Measurements from ENCODE around the gene NUP88.
A peak's percentile ranks its signal among the peaks of the same experiment; 100 is the strongest.
"Not testable (repeated sequence)": the region's sequence is repeated elsewhere in the genome, so short reads cannot be mapped to it uniquely, and the experiment has no call there.

NUP88 gene

DNA sequence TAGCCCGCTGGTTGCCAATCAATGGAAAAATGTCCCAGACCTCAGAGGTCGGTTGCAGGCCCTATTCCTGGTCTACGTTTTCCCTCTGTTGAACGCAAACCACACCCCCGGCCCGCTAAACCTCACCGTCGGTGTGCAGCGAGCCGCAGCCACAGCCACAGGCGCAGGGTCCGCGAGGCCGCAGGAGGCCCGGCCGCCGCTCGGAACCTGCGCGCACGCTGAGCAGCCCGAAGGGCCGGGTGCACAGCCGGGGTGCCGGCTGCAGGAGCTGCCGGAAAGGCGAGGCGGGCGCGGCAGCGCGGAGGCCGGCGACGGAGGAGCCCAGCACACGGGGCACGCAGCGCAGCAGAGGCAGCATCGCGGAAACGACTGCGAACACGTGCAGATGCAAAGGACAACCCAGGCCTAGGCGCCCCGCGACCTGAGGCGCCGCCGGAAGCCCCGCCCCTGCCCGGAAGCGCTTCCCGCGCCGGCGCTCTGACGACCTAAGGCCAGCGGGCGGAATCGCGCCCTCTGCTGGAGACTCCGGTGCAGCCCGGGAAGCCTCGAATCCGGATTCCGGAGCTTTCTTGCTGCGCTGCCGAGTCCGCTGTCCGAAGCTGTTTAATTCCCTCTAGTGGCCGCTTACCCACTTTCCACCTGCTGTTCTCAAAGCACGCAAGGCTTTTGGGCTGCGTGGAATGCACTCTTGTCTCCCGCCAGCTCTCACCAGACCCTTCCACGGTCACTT is 19.4 kb upstream of the NUP88 start, which contains the start of gene C1QBP:
Gene C1QBP, minus strand, starts transcription at position 440 of the 730 bp plus-strand sequence. Its CDS starts 82 bp downstream, at position 358.
- peak; percentile 94 for FAIRE-seq
- peak; percentile 85 for TF ChIP-seq POLR2A (IDR thresholded peaks at IDR 0.05; ENCODE audit: low read depth, low read length)
- 0 out of 2 replicates have a peak, but pooled peaks have one; percentile 10 for TF ChIP-seq POU2F2 (IDR thresholded peaks at IDR 0.05; ENCODE audit: low read depth, low read length)
- TF ChIP-seq PAX5 (IDR thresholded peaks at IDR 0.05; ENCODE audit: insufficient read depth, low read length, severe bottlenecking) = peak; percentile 59
- TF ChIP-seq SPI1 (IDR thresholded peaks at IDR 0.05; ENCODE audit: low read depth, low read length) = no peak
- TF ChIP-seq TAF1 (IDR thresholded peaks at IDR 0.05; ENCODE audit: low read depth, low read length) = peak; percentile 65; the same call in 1 of the 2 replicates
- TF ChIP-seq POLR2AphosphoS5 (IDR thresholded peaks at IDR 0.05; ENCODE audit: low read depth, low read length) = peak; percentile 84
- peak; percentile 88 for DNase-seq (ENCODE audit: insufficient read length, low spot score)

DNA sequence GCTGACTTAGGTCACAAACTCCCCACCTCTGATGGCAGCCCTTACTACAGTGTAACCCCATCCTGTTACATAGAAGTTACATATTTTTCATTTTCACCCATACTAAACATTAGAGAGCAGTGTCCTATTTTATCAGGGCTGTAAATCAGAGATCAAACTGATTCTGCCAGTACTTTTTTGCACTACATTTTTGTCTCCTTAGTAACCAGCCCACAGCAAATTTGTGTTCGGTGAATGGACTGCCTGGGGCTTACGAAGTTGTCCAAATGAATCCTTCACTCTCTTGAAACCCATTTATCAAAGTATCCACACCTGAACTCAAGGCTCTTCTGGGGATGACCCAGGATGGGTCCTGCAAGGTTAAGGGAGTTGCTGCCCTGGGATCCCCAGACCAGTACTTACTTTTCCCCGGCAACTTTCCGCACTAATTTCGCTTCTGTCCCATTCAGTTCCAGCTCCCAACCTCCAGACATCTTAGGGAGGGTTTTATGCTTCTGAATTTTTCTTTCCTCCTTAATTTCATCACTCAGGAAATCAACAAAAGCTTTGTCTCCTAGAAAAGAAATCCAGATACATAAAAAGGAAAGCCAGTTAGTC is 18.4 kb upstream of the NUP88 start:
- no peak for TF ChIP-seq POU2F2 (IDR thresholded peaks at IDR 0.05; ENCODE audit: low read depth, low read length)
- no peak for TF ChIP-seq POLR2A (IDR thresholded peaks at IDR 0.05; ENCODE audit: low read depth, low read length)
- TF ChIP-seq TAF1 (IDR thresholded peaks at IDR 0.05; ENCODE audit: low read depth, low read length) = no peak
- FAIRE-seq (no peak), DNase-seq (ENCODE audit: insufficient read length, low spot score) (no peak)

DNA sequence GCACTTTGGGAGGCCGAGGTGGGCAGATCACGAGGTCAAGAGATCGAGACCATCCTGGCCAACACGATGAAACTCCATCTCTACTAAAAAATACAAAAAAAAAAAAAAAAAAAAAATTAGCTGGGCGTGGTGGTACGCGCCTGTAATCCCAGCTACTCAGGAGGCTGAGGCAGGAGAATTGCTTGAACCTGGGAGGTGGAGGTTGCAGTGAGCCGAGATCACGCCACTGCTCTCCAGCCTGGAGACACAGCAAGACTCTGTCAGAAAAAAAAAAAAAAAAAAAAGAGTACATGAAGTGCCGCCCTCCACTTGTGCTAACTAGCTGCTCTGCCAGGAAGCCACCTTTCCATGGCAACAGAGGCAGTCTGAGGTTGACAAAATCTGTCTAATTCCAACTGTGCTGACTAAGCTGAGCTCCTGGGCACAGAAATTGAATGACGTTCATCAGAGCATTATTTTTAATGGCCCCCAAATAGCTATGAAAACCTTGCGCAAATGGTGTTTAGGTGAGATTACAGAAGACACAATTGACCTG is 16.4 kb upstream of the NUP88 start:
- not testable (repeated sequence) for FAIRE-seq

DNA sequence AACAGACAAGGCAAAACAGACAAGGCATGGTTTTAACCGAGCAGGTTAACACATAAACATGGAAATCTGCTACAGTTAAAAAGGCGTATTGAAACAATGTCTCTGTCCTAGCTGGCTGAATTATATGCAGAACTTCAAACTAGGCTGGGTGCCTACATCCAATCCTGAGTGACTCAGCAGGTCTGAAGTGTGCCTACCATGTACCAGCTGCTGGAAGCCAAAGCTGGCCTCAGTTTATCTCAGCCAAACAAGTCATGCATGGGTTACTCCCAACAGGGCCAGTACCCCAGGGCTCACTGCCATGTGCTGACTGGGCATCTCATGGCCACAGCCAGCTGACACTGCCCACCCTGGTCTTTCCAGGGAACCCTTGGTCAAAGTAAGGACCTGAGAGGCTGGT is 15.5 kb upstream of the NUP88 start:
- no peak for DNase-seq (ENCODE audit: insufficient read length, low spot score)
- TF ChIP-seq TAF1 (IDR thresholded peaks at IDR 0.05; ENCODE audit: low read depth, low read length) = no peak
- TF ChIP-seq POLR2AphosphoS5 (IDR thresholded peaks at IDR 0.05; ENCODE audit: low read depth, low read length) = peak; percentile 34; the same call in 1 of the 2 replicates
- no peak for FAIRE-seq

More for the DNA sequence above, 16.4 kb upstream of the NUP88 start:
- not testable (repeated sequence) for DNase-seq (ENCODE audit: insufficient read length, low spot score)

DNA sequence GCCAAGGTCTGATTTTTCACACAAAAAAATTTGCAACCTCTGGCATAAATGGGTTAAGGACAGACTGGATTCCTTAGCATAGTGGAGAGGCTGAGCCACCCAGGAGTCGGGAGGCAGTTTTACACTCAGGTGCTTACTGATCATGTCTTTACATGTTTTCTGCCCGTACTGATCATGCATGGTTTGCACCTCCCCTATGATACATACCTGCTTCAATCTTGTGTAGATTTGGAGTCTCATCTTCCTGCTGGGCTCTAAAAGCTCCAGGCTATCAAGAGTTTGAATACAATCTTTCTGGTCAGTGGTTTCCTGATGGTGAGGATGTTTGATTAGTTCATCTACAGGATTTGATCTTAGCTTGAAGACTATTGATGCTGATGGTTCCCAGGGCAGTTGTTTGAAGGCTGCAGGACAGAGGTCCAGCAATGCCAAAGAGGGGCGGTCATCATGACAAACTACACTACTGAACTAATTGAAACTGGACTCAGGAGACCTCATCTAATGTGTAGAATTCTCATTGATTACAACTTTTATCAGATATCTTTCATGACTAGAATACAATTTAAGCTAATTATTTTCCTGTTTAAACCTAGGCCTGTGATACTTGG is 12.6 kb upstream of the NUP88 start:
- TF ChIP-seq TAF1 (IDR thresholded peaks at IDR 0.05; ENCODE audit: low read depth, low read length) (no peak), POLR2AphosphoS5 (IDR thresholded peaks at IDR 0.05; ENCODE audit: low read depth, low read length) (peak; percentile 50), SPI1 (IDR thresholded peaks at IDR 0.05; ENCODE audit: low read depth, low read length) (no peak), POLR2A (IDR thresholded peaks at IDR 0.05; ENCODE audit: low read depth, low read length) (peak; percentile 65), POU2F2 (IDR thresholded peaks at IDR 0.05; ENCODE audit: low read depth, low read length) (no peak)
- FAIRE-seq (no peak), DNase-seq (ENCODE audit: insufficient read length, low spot score) (no peak)

DNA sequence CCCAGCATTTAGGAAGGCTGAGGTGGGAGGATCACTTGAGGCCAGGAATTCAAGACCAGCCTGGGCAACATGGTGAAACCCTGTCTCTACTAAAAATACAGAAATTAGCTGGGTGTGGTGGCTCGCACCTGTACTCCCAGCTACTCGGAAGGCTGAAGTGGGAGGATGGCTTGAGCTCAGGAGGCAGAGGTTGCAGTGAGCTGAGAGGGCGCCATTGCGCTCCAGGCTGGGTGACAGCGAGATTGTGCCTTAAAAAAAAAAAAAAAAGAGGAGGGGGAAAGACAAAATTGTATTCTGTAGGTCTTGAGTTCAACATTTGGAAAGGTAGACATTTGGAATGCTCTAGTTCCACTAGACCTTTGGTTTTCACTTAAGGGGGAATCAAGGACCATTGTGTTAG is 11.8 kb upstream of the NUP88 start:
- FAIRE-seq = not testable (repeated sequence)

DNA sequence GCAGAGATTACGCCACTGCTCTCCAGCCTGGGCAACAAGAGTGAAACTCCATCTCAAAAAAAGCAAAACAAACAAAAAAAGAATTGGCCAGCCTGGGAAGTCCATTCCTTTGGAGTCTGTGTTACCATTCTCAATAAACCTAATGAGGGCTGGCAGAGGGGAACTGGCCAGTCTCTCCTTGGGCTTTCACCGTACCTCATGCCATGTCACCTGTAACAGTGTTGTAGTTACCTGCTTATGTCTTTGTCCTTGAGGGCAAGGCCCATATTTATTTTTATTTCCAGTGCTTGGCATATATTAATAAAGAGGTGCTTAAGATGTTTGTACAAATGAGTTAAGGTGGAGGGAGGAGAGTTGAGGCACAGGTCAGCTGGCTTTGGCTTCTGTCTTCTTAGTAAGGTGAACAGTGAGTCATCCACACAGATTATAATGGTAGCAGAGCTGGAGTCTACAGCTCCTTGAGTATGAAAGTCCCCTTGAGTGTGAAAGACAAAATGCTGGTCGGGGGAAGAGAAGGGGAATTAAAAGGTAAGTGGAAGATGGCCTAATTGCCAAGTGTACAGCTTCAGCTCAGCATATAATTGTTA is 11.0 kb upstream of the NUP88 start:
- DNase-seq (ENCODE audit: insufficient read length, low spot score) (no peak), FAIRE-seq (no peak)
- TF ChIP-seq SPI1 (IDR thresholded peaks at IDR 0.05; ENCODE audit: low read depth, low read length) (no peak), POLR2A (IDR thresholded peaks at IDR 0.05; ENCODE audit: low read depth, low read length) (no peak), POLR2AphosphoS5 (IDR thresholded peaks at IDR 0.05; ENCODE audit: low read depth, low read length) (no peak), PAX5 (IDR thresholded peaks at IDR 0.05; ENCODE audit: insufficient read depth, low read length, severe bottlenecking) (no peak), TAF1 (IDR thresholded peaks at IDR 0.05; ENCODE audit: low read depth, low read length) (no peak), POU2F2 (IDR thresholded peaks at IDR 0.05; ENCODE audit: low read depth, low read length) (no peak)

More for the DNA sequence above, 11.8 kb upstream of the NUP88 start:
- DNase-seq (ENCODE audit: insufficient read length, low spot score) = not testable (repeated sequence)

DNA sequence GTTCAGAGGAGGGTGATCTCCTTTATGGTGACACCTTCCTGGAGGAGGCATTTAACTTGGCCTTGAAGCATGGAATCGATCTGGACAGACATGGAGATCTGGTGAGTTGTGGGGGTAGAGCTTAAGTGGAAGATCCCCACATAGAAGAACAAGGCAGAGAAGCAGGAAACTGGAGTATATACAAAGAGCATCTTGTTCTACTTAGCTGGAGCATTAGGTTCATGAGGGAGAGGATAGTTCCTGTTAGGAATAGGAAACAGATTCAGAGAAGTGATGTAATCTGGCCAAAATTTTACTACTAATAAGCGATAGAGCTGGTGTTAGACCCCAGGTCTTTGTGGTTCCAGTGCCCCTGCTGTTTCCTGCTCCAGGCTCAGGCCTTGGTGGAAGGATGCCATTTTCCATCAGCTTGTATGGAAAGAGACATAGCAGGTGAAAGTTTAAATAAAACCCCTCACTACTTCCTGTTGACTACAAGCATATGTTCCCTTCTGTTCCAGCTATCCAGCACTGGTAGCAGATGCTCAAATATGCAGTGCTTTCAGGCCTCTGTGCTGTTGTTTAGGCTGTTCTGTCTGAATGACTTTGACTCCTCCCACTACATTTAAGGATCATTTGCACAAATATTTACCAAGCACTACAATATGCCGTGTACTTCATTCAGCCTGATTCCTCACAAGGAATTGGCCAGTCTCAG is 9.9 kb upstream of the NUP88 start:
- DNase-seq (ENCODE audit: insufficient read length, low spot score) = no peak
- TF ChIP-seq TAF1 (IDR thresholded peaks at IDR 0.05; ENCODE audit: low read depth, low read length) (no peak), SPI1 (IDR thresholded peaks at IDR 0.05; ENCODE audit: low read depth, low read length) (no peak), PAX5 (IDR thresholded peaks at IDR 0.05; ENCODE audit: insufficient read depth, low read length, severe bottlenecking) (no peak), POLR2AphosphoS5 (IDR thresholded peaks at IDR 0.05; ENCODE audit: low read depth, low read length) (no peak), POLR2A (IDR thresholded peaks at IDR 0.05; ENCODE audit: low read depth, low read length) (0 out of 2 replicates have a peak, but pooled peaks have one; percentile 15)
- FAIRE-seq = no peak

DNA sequence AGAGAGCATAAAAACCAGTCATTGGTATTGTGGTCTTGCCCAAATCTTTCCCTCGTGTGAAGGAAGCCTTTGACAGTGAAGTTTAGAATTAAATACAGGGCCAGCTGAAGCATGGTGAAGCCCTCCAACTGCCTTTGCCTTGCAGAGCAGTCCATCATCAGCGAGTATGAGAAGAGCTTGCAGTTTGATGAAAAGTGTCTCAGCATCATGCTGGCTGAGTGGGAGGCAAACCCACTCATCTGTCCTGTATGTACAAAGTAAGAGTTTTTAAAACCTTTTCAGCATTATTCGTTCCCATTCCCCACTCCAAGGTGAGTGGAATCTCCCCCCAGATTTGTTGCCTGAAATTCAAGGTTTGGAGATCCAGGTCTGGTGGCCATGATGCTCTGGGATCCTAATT is 6.4 kb upstream of the NUP88 start:
- no peak for DNase-seq (ENCODE audit: insufficient read length, low spot score)
- no peak for TF ChIP-seq POLR2AphosphoS5 (IDR thresholded peaks at IDR 0.05; ENCODE audit: low read depth, low read length)
- no peak for TF ChIP-seq SPI1 (IDR thresholded peaks at IDR 0.05; ENCODE audit: low read depth, low read length)
- no peak for TF ChIP-seq POLR2A (IDR thresholded peaks at IDR 0.05; ENCODE audit: low read depth, low read length)
- no peak for TF ChIP-seq PAX5 (IDR thresholded peaks at IDR 0.05; ENCODE audit: insufficient read depth, low read length, severe bottlenecking)
- no peak for FAIRE-seq
